Chondrocyte (in vitro differentiated cells): Measurements from ENCODE around the gene ZSCAN18. TPM values are rescaled to one million over a fixed set of nuclear protein-coding genes. Genes with fewer than 3 reads are reported as not detected.

ENCODE experiments used
- DNase-seq: peaks from one replicate; pipeline ENCODE4 v3.0.0; 2021; ENCODE audit warnings: mixed read lengths, low spot score
- H3K27ac Mint-ChIP-seq: one replicate; pipeline ENCODE4 v1.8.0; 2021; ENCODE audit warnings: mild to moderate bottlenecking, moderate library complexity, mixed read lengths; ENCODE audit not compliant: unreplicated experiment
- H3K27me3 Mint-ChIP-seq: 2 replicates; pipeline ENCODE4 v1.8.0; 2021; ENCODE audit warnings: low read depth, mixed read lengths
- H3K36me3 Mint-ChIP-seq: 2 replicates; pipeline ENCODE4 v1.8.0; 2021; ENCODE audit warnings: low read depth, mixed read lengths
- H3K4me1 Mint-ChIP-seq: 2 replicates; pipeline ENCODE4 v1.8.0; 2021; ENCODE audit warnings: low read depth, mild to moderate bottlenecking, mixed read lengths
- H3K4me3 Mint-ChIP-seq: one replicate; pipeline ENCODE4 v1.8.0; 2021; ENCODE audit warnings: mild to moderate bottlenecking, moderate library complexity, mixed read lengths; ENCODE audit not compliant: unreplicated experiment
- H3K9me3 Mint-ChIP-seq: 2 replicates; pipeline ENCODE4 v1.8.0; 2021; ENCODE audit warnings: low read depth, mixed read lengths
- total RNA-seq: library from RNA; stranded (reverse); gene quantifications from 3 replicates; pipeline ENCODE4 v1.2.1, GENCODE V29; 2021
- TF ChIP-seq, protein P1 (sequence below): fragments of 200-600 bp; sonication (generic); IDR thresholded peaks from 2 replicates; pipeline ENCODE4 v1.5.0; 2021; ENCODE audit warnings: antibody characterized with exemption, mild to moderate bottlenecking, moderate library complexity

Gene ZSCAN18
- total RNA-seq, 1 donor from 2014 or later, result 39.4 TPM

DNA sequence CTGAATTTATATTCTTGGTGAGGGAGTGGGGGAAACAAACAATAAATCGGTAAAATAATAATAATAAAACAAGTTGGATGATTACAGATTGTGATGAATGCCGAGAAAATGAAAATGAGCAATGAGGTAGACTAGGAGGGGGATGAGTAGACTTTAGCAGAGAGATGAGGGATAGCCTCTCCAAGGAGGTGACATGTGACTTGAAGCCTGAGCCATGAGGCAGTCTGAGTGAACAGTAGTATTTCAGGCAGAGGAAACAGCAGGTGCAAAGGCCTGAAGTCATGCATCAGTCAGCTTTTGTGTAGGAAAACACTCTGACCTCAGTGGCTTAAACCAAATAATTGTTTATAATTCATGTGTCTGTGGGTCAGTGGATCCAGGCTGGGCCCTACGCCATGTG lies 34.3 kb downstream of the ZSCAN18 start:
- H3K9me3 Mint-ChIP-seq, result peaks cover 70% of the 10 kb centered on the region
- TF ChIP-seq, protein P1, sequence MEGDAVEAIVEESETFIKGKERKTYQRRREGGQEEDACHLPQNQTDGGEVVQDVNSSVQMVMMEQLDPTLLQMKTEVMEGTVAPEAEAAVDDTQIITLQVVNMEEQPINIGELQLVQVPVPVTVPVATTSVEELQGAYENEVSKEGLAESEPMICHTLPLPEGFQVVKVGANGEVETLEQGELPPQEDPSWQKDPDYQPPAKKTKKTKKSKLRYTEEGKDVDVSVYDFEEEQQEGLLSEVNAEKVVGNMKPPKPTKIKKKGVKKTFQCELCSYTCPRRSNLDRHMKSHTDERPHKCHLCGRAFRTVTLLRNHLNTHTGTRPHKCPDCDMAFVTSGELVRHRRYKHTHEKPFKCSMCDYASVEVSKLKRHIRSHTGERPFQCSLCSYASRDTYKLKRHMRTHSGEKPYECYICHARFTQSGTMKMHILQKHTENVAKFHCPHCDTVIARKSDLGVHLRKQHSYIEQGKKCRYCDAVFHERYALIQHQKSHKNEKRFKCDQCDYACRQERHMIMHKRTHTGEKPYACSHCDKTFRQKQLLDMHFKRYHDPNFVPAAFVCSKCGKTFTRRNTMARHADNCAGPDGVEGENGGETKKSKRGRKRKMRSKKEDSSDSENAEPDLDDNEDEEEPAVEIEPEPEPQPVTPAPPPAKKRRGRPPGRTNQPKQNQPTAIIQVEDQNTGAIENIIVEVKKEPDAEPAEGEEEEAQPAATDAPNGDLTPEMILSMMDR, result no peak
- peaks cover 57% of the 10 kb centered on the region for H3K36me3 Mint-ChIP-seq
- H3K27me3 Mint-ChIP-seq, result no peaks in the 10 kb centered on the region
- H3K4me1 Mint-ChIP-seq, result peaks cover 7% of the 10 kb centered on the region
- H3K4me3 Mint-ChIP-seq, result no peak overlapping the region
- DNase-seq, result no peak
- H3K27ac Mint-ChIP-seq, result no peak overlapping the region

DNA sequence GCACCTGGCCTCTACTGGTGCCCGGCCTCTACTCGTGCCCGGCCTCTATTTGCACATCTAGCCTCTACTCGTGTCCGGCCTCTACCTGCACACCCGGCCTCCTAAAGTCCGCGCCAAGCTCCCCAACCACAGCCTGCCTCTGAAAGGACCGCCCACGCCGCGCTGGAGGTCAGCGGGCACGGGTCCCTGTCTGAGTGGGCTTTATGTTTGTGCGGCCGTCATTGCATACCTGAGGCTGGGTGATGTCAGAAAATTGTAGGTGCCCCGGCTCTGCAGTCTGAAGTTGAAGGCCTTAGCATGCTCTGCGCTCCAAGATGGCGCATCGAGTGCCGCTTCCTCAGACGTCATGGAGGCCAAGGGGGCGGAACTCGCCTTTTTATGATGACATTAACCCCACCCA lies 37.8 kb downstream of the ZSCAN18 start:
- Mint-ChIP-seq H3K9me3 (peaks cover 51% of the 10 kb centered on the region), H3K4me3 (peak overlapping the region; percentile 38), H3K4me1 (peaks cover 8% of the 10 kb centered on the region), H3K27me3 (no peaks in the 10 kb centered on the region), H3K36me3 (peaks cover 30% of the 10 kb centered on the region), H3K27ac (no peak overlapping the region)
- no peak for DNase-seq
- TF ChIP-seq, protein P1, result no peak

DNA sequence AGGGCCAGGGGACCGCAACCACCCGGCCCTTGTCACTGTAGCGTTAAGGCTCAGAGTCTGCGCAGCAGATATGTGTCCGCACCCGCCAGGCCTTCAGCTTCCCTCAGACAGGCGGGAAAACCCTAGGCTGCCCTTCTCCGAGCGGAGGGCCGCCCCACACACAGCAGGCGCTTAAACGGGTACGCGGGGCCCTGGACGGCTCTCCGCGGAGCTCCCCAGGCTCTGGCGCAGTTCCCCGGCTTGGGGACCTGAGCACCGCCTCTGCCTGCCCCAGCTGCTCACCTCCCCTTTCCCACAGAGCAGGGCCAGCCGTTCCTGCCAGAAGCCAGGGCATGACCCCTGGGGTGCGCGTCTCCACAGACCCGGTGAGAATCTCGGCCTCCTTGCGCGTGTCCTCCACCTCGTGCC lies 38.4 kb downstream of the ZSCAN18 start:
- TF ChIP-seq, protein P1, result no peak
- Mint-ChIP-seq H3K9me3 (peaks cover 48% of the 10 kb centered on the region), H3K27ac (no peak overlapping the region), H3K27me3 (no peaks in the 10 kb centered on the region), H3K36me3 (peaks cover 26% of the 10 kb centered on the region), H3K4me3 (peak overlapping the region; percentile 76), H3K4me1 (peaks cover 8% of the 10 kb centered on the region)
- no peak for DNase-seq

DNA sequence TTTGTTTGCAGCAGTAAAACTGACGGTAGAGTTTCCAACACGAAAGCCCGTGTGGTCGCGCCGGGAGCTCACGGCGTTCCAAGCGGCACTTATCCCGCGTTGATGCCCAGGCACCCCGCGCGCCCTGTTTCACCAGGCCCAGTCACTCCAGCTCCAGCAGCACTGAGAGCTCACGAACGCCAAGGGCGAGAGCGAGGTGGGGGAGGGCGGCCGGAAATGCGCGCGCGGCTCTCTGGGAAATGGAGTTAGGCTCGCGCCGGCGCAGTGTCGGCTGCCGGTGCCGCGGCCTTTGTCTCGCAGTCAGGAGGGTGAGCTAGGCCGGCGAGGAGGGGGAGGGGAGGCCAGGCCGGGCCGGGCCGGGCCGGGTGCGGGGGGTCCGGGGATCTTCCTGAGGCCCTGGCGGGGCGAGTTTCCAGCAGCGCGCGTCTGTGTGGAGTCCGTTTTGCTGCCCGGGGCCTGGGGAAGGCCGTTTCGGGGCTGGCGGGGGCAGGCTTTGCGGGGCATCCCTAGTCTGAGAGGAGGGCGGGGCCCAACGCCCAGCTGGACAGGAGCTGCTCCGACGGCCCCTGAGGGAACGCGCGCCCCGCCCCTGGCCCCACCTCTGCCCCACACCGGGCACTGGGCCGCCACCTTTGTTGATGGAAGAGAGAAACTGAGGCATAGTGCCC lies 38.9 kb downstream of the ZSCAN18 start, which contains the start of gene ZNF135:
ZNF135 (plus strand) TSS at position 280 of the 668 bp plus-strand sequence. CDS start 721 bp downstream, outside the sequence.
- peaks cover 8% of the 10 kb centered on the region for H3K4me1 Mint-ChIP-seq
- TF ChIP-seq, protein P1, result no peak
- H3K27me3 Mint-ChIP-seq, result no peaks in the 10 kb centered on the region
- H3K27ac Mint-ChIP-seq, result peak within 1 kb of the TSS; percentile 85
- peaks cover 24% of the 10 kb centered on the region for H3K36me3 Mint-ChIP-seq
- H3K4me3 Mint-ChIP-seq, result peak within 1 kb of the TSS; percentile 76
- H3K9me3 Mint-ChIP-seq, result peaks cover 50% of the 10 kb centered on the region
- no peak for DNase-seq

DNA sequence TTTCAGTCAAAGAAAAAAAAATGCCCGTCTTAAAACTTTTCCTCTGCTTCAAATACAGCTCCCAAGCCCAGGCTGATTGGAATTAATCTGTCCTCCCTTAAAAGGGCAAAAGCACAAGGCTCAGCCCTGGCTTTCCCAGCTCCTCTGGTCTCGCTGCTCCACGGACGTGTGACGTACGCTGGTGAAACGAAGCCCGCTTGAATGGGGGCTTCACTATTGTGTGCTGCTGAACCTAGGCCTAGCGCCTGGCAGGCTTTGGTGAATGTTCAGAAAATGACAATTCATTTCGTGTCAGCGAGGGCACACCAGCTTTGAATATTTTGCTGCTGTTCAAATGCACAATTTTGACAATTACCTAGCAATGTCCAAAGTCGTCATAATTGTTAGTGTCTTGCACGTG lies 39.6 kb downstream of the ZSCAN18 start:
- Mint-ChIP-seq H3K9me3 (peaks cover 43% of the 10 kb centered on the region), H3K36me3 (peaks cover 18% of the 10 kb centered on the region), H3K4me3 (peak overlapping the region; percentile 76), H3K27ac (peak overlapping the region; percentile 85), H3K27me3 (no peaks in the 10 kb centered on the region), H3K4me1 (peaks cover 8% of the 10 kb centered on the region)
- DNase-seq, result no peak
- TF ChIP-seq, protein P1, result no peak
